ENCODE data around the gene KCNJ6.

KCNJ6 gene

GRCh38 chr21:37642493-37642892 is 273.8 kb downstream of the KCNJ6 start:
- peak; percentile 18 for DNase-seq (ENCODE audit: low spot score)

- no peak for DNase-seq (ENCODE audit: low spot score)
Measured at GRCh38 chr21:37639756-37640155, 276.5 kb downstream of the KCNJ6 start.

- no peak for DNase-seq (ENCODE audit: low spot score)
Measured at GRCh38 chr21:37636152-37636860, 280.0 kb downstream of the KCNJ6 start.

DNA sequence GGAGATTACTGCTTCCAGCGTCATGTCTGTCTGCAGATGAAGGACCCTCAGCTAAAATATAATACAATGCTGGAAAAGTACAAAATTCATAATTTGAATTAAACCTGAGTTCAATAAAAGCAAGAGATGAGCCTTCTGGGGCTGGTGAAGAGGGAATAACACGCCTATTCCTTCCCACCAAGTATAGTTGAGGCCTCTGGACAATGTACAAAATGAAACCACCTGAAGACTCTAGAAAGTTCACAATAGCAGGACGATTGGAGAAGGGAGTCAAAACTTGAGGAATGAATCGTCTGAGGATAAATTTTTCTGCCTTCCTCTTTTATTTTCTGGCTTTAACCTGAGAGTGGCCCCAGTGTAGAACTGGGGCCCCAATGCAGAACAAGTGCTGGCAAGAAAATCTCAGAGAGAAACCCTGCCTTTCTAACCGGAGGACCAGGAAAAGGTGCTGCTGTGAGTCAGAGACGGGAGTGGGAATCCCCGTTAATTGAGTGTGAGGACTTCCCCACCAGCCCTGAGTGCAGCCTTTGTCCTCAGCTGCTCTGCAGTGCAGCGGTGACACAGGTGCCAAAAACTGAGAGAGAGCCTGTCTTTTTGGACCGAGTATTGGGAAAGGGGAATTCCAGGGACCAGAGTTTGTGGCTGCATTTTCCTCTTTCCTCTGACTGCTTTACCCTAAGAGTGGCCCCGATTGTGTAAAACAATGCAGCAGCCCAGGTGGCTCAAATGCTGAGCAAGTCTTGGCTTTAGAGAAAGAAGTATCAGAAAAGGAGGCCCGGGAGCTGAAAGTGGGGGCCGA is 284.7 kb downstream of the KCNJ6 start:
- no peak for DNase-seq (ENCODE audit: low spot score)

DNA sequence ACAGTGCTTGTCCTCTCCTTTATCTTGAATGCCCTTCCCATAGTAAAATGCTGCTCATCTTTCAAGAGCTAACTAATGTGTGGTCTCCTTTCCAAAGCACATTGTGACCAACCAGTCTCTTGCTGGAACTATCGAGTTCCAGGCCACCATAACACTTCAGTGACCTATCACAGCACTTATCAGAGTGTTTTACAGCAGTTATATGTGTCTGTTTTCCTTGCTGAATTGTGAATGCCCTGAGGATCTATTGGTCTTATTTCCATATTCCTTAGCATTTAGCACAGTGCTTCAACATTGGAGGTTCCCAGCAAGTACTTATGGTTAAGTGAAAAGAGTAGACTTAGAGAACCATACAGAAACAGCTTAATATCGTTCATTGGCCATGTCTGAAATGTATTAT is 285.4 kb downstream of the KCNJ6 start:
- no peak for DNase-seq (ENCODE audit: low spot score)

DNA sequence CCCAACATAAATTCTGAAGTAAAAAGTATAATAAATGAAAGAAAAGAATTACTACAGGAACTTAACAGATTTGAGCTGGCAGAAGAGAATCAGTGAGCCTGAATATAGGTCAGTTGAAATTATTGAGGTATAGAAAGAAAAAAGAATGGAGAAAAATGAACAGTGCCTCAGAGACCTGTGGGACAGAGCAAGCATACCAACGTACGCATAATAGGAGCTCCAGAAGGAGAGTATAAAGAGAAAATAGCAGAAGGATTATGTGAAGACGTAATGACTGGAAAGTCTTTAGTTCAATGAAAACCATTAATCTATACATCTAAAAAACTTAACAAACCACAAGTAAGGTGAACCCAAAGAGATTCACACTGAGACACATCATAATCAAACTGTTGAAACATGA is 287.9 kb downstream of the KCNJ6 start:
- no peak for DNase-seq (ENCODE audit: low spot score)

DNA sequence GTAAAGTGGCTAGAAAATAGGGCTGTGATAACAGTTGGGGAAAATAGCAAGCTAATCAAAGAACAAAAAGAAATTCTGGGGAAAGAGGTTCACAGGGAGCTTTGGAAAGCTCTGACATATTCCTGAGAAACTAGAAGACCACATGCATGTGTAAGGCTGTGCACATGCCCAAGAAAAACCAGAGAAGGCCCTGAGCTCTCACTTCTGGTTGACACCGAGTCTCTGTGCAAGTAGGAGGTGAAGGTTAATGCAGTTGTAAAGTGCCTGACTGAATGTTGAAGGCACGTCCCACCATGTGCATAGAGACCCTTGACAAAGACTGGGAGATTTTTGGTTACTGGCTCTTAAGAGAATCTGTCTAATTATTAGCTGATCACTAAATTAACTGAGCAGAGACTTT is 288.7 kb downstream of the KCNJ6 start:
- no peak for DNase-seq (ENCODE audit: low spot score)

DNA sequence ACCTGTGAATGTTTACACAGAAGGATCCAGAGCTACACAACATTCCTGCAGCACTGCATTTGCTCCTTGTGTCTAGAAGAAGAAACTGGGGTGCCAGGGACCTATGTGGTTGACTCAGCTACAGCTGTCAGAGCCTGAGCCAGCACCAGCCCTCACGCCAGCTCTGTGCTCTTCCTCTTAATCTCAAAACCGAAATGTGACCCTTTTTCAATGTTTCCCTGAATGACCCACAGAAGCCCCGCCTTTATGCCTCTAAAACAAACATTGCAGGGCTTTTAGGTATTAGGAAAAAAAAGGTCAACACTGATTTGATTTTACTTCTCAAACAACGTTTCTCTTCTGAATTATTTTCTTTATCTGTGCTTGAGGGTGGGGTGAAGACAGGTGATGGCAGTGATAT is 289.2 kb downstream of the KCNJ6 start:
- no peak for DNase-seq (ENCODE audit: low spot score)

- DNase-seq (ENCODE audit: low spot score): no peak
Measured at GRCh38 chr21:37626320-37626719, 289.9 kb downstream of the KCNJ6 start.

- DNase-seq (ENCODE audit: low spot score): no peak
Measured at GRCh38 chr21:37623689-37624088, 292.6 kb downstream of the KCNJ6 start.

DNA sequence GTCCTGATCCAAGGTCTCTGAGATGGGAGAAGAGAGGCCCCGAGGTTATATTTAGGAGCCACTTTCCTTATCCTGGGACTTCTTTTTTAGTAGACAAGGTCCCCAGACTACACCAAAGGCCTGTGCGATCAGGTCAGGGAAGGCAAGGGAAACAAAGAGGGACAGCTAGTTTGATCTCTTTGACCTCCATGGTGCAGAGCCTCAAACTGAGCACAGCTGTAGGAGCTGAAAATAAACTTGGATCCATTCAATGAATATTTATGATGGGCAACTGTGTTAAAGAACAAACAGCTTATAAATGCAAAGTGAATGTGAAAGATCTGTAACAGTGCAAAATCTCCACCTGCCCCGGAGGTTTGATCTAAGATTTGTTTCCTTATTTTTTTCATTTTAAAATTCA is 293.1 kb downstream of the KCNJ6 start:
- DNase-seq (ENCODE audit: low spot score): no peak

DNA sequence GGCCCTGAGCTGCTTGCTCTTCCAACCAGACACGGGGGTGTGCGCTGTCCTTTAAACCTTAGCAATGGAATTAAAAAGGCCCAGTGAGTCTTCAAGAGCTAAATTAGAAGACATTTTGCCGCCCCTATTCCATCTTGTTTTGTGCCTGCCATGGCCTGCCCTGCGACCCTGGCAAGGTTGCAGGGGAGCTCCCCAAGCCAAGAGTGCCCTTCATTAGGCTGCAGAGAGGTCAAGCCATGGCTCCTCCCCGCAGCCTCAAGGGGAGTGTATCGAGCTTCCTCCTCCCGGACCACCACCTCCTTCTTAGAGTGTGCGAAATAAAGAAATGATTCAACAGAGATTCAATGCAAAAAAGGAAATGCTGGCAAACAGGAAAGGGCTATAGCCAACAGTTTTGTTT is 293.5 kb downstream of the KCNJ6 start:
- no peak for DNase-seq (ENCODE audit: low spot score)

- no peak for DNase-seq (ENCODE audit: low spot score)
Measured at GRCh38 chr21:37620401-37620800, 295.9 kb downstream of the KCNJ6 start.

- no peak for DNase-seq (ENCODE audit: low spot score)
Measured at GRCh38 chr21:37619464-37619974, 296.7 kb downstream of the KCNJ6 start.

DNA sequence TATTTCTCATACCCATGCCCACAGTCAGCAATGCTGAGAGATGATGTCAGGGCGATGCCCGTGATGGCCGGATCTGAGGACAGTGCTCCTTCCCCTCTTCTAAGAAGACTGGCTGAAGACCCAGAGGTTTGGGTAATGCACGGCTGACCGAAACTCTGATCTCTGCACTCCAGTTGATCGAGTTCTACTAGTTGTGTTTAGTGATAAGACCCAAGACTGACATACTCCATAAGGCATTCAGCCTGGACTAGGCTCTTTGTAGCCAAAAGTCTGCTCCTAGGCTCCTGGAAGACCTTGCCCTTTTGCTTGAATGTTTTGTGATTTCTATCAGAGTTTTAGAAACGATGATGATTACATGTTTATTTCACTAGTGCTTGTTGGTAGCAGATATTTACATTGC is 298.2 kb downstream of the KCNJ6 start:
- DNase-seq (ENCODE audit: low spot score): no peak

DNA sequence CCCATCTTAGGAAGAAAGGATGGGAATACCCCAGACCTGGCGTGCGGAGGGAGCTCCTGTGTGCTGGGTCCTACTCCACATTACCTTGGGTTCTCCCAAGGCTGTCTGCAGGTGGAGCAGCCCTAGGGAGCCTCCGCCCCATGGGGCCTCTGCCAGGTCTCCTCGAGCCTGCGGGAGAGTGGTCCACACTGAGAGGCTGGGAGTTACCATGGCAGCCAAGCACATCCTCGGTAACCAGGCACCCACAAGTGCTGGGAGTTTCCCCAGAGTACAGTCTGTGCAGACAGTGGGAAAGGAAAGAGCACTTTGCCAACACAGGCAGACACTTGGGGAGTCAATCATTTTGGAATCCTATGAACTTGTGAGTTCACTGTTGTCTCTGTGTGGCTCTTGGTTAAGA is 300.3 kb downstream of the KCNJ6 start:
- no peak for DNase-seq (ENCODE audit: low spot score)

DNA sequence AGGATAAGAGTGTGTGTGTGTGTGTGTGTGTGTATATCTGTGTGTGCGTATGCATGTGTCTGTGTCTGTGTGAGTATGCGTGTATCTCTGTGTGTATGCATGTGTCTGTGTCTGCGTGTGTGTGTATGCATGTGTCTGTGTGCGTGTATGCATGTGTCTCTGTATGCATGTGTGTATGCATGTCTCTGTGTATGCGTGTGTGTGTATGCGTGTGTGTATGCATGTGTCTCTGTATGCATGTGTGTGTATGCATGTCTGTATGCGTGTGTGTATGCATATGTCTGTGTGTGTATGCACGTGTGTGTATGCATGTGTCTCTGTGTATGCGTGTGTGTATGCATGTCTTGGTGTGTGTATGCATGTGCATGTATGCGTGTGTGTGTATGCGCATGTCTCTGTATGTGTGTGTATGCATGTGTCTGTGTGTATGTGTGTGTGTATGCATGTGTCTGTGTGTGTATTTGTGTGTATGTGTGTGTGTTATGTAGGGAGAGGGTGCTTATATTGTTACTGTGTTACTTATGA is 301.8 kb downstream of the KCNJ6 start:
- DNase-seq (ENCODE audit: low spot score): no peak

DNA sequence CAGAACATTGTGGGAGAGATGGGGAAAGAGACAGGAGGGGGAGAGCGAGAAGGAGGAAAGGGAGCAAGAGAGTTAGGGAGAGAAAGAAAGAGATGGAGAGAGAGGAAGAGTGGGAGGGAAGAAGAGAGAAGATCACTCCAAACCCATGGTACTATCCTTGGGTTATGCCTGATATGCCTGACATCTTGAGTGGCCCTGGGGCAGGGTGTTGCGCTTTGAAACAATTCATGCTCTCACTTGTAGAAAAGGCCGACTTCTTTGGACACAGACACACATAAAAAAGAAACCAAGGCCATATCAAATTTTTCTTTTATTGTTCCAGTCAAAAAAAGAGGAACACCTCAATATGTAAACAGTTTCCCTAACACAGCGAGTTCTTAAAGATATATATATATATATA is 309.2 kb downstream of the KCNJ6 start:
- no peak for DNase-seq (ENCODE audit: low spot score)

GRCh38 chr21:37606549-37606948 is 309.7 kb downstream of the KCNJ6 start:
- no peak for DNase-seq (ENCODE audit: low spot score)

DNA sequence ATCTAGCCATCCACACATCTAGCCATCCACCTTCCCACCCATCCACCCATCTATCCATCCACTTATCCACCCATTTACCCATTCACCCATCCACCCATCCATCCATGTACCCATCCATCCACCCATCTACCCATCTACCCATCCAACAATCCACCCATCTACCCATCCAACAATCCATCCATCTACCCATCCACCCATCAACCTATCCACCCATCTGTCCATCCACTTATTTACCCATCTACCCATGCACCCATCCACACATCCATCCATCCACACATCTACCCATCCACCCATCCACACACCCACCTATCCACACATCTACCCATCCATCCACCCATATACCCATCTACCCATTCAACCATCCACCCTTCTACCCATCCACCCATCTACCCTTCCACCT is 311.3 kb downstream of the KCNJ6 start:
- DNase-seq (ENCODE audit: low spot score): no peak

DNA sequence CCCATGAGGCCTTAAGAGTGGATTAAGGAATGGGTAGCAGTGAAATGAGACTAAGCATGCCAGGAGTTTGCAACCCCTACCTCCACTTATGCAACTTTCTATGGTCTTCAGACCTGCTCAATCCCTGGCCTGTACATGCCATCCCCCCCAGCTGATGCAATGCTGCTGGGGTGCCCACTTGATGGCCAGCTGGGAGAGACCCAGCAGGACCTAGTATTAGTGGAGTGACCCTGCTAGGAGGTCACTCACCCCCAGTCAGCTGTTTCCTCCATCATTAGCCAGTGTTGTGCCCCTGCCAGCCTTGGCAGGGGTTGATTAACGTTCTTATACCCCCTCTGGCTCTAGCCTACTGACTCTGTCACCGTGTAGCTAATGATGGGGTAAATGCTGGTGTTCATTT is 313.1 kb downstream of the KCNJ6 start:
- DNase-seq (ENCODE audit: low spot score): no peak

- no peak for DNase-seq (ENCODE audit: low spot score)
Measured at GRCh38 chr21:37601915-37602314, 314.3 kb downstream of the KCNJ6 start.

DNA sequence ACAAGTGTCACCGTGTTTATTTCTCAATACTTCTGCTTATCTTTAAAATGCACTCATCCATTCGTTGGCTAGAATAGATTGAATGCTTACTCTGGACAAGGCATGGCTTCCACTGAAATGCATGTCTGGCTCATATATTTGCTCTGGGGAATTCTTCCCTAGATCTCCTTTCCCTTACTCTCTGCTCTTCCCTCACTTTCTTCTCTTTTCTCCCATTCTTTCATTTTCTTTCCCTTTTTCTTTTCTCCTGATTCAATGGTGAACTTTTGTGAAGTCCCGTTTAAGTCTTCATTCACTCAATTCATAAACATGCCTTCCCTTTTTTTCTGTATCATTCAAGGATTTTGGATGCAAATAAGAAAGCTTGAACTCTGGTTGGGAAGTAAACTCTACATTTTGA is 315.2 kb downstream of the KCNJ6 start:
- DNase-seq (ENCODE audit: low spot score): no peak
